ENCODE data around the gene EPB41L3.

Gene EPB41L3

GRCh38 chr18:5422626-5423025, 121.2 kb downstream of the EPB41L3 start:
- DNase-seq (ENCODE audit: low read depth in 2 of 2) = no peak
- no peak overlapping the region for H3K4me3 ChIP-seq (replicated peaks in 1 of 2; ENCODE audit: low read depth in 2 of 2, low read length in 2 of 2)
- no peak for TF ChIP-seq CTCF (IDR thresholded peaks at IDR 0.05; ENCODE audit: low read depth, low read length)

- no peak for DNase-seq (ENCODE audit: low read depth in 2 of 2)
- no peak overlapping the region for H3K4me3 ChIP-seq (replicated peaks in 1 of 2; ENCODE audit: low read depth in 2 of 2, low read length in 2 of 2)
- no peak for TF ChIP-seq CTCF (IDR thresholded peaks at IDR 0.05; ENCODE audit: low read depth, low read length)
Measured at GRCh38 chr18:5421981-5422380, 121.8 kb downstream of the EPB41L3 start.

- DNase-seq (ENCODE audit: low read depth in 2 of 2) = no peak
- no peak for TF ChIP-seq CTCF (IDR thresholded peaks at IDR 0.05; ENCODE audit: low read depth, low read length)
- H3K4me3 ChIP-seq (replicated peaks in 1 of 2; ENCODE audit: low read depth in 2 of 2, low read length in 2 of 2) = no peak overlapping the region
Measured at GRCh38 chr18:5420906-5421305, 122.9 kb downstream of the EPB41L3 start.

- no peak for DNase-seq (ENCODE audit: low read depth in 2 of 2)
- no peak overlapping the region for H3K4me3 ChIP-seq (replicated peaks in 1 of 2; ENCODE audit: low read depth in 2 of 2, low read length in 2 of 2)
- no peak for TF ChIP-seq CTCF (IDR thresholded peaks at IDR 0.05; ENCODE audit: low read depth, low read length)
Measured at GRCh38 chr18:5419601-5420000, 124.2 kb downstream of the EPB41L3 start.

- no peak overlapping the region for H3K4me3 ChIP-seq (replicated peaks in 1 of 2; ENCODE audit: low read depth in 2 of 2, low read length in 2 of 2)
- DNase-seq (ENCODE audit: low read depth in 2 of 2) = peak in 1 of 2 donors; percentile 4
- TF ChIP-seq CTCF (IDR thresholded peaks at IDR 0.05; ENCODE audit: low read depth, low read length) = no peak
Measured at GRCh38 chr18:5419030-5419429, 124.8 kb downstream of the EPB41L3 start.

GRCh38 chr18:5417342-5417741, 126.5 kb downstream of the EPB41L3 start:
- H3K4me3 ChIP-seq (replicated peaks in 1 of 2; ENCODE audit: low read depth in 2 of 2, low read length in 2 of 2) = no peak overlapping the region
- DNase-seq (ENCODE audit: low read depth in 2 of 2) = peak in 1 of 2 donors; percentile 34
- no peak for TF ChIP-seq CTCF (IDR thresholded peaks at IDR 0.05; ENCODE audit: low read depth, low read length)

- TF ChIP-seq CTCF (IDR thresholded peaks at IDR 0.05; ENCODE audit: low read depth, low read length) = no peak
- H3K4me3 ChIP-seq (replicated peaks in 1 of 2; ENCODE audit: low read depth in 2 of 2, low read length in 2 of 2) = no peak overlapping the region
- DNase-seq (ENCODE audit: low read depth in 2 of 2) = no peak
Measured at GRCh38 chr18:5416112-5416511, 127.7 kb downstream of the EPB41L3 start.
